K562 (cell line): Measurements from ENCODE around the gene NR1H3. TPM values are rescaled to one million over a fixed set of nuclear protein-coding genes. Genes with fewer than 3 reads are reported as not detected.
A peak's percentile ranks its signal among the peaks of the same experiment; 100 is the strongest.

Experiments
- CXXC5 ChIP-seq: fragments of 250-450 bp; sonication (Bioruptor Pico); IDR thresholded peaks from 2 replicates; pipeline ENCODE4 v1.8.0; 2022; ENCODE audit warnings: inconsistent platforms, mild to moderate bottlenecking, moderate library complexity
- ETS2 ChIP-seq: IDR thresholded peaks from 2 replicates; pipeline ENCODE4 v1.6.1; 2016; ENCODE audit warnings: borderline replicate concordance, missing genetic modification characterization, mild to moderate bottlenecking, moderate library complexity, missing compliant biosample characterization; ENCODE audit not compliant: poor library complexity, severe bottlenecking
- FOSL1 ChIP-seq: fragments of 200-800 bp; sonication (Bioruptor generic); conservative IDR thresholded peaks from 2 replicates; pipeline ENCODE4 v1.6.1; 2016; ENCODE audit warnings: missing genetic modification characterization, missing compliant biosample characterization
- LARP7 ChIP-seq: fragments of 450-650 bp; IDR thresholded peaks from 2 replicates; pipeline ENCODE4 v1.6.1; 2016
- MBD2 ChIP-seq: sonication (generic); IDR thresholded peaks from 2 replicates; pipeline ENCODE4 v1.6.1; 2016; ENCODE audit warnings: low read depth, borderline replicate concordance
- MXD1 ChIP-seq: fragments of 250-450 bp; sonication (Bioruptor Pico); IDR thresholded peaks from 2 replicates; pipeline ENCODE4 v1.8.0; 2021; ENCODE audit warnings: borderline replicate concordance, mild to moderate bottlenecking, moderate library complexity; ENCODE audit not compliant: poor library complexity, severe bottlenecking
- RBFOX2 ChIP-seq: fragments of 200-400 bp; formaldehyde crosslinking; IDR thresholded peaks from 2 replicates; pipeline ENCODE4 v1.6.1; 2017; ENCODE audit warnings: low read depth, mild to moderate bottlenecking, low read length, moderate library complexity
- RFX1 ChIP-seq: fragments of 450-650 bp; IDR thresholded peaks from 2 replicates; pipeline ENCODE4 v1.6.1; 2016; ENCODE audit warnings: mild to moderate bottlenecking, moderate library complexity
- SMAD3 ChIP-seq: fragments of 450-650 bp; formaldehyde crosslinking; conservative IDR thresholded peaks from 2 replicates; pipeline ENCODE4 v1.4.0; 2020; ENCODE audit warnings: mild to moderate bottlenecking
- TAL1 ChIP-seq: fragments of 450-650 bp; IDR thresholded peaks from 2 replicates; pipeline ENCODE4 v1.6.1; 2016; ENCODE audit warnings: mild to moderate bottlenecking
- TBL1XR1 ChIP-seq, 2 experiments: IDR thresholded peaks; 2 replicates each; pipeline ENCODE4 v1.6.1; 2012; ENCODE audit warnings: improper control_type of control experiment in 2 of 2, low read length in 2 of 2, mild to moderate bottlenecking in 1 of 2
- TOE1 ChIP-seq, 2 experiments: fragments of 450-650 bp in 1 of 2; sonication (generic) in 1 of 2; formaldehyde crosslinking in 1 of 2; IDR thresholded peaks; 2 replicates each; pipeline versions ENCODE4 v1.7.1 to v1.8.0; 2016 to 2022; ENCODE audit warnings: borderline replicate concordance in 2 of 2, mild to moderate bottlenecking in 2 of 2, antibody characterized with exemption in 1 of 2, inconsistent platforms in 1 of 2, low read depth in 1 of 2, missing genetic modification reagents in 1 of 2, moderate library complexity in 1 of 2
- ZKSCAN1 ChIP-seq: fragments of 150-350 bp; IDR thresholded peaks from 2 replicates; pipeline ENCODE4 v1.6.1; 2016; ENCODE audit warnings: low read depth, low read length
- ZNF717 ChIP-seq: fragments of 250-450 bp; sonication (Bioruptor Pico); IDR thresholded peaks from 2 replicates; pipeline ENCODE4 v1.5.0; 2021
- ZNF778 ChIP-seq: fragments of 450-650 bp; formaldehyde crosslinking; IDR thresholded peaks from 2 replicates; pipeline ENCODE4 v1.4.0; 2020; ENCODE audit warnings: mild to moderate bottlenecking, moderate library complexity
- polyA plus RNA-seq, 8 experiments: library from polyadenylated mRNA; depleted of rRNA in 4 of 8; stranded (reverse) in 5 of 8; unstranded in 3 of 8; fragments of >200 nt; fragmentation: Nextera tagmentation in 2 of 8; fragmentation: Illumina TruSeq in 1 of 8; extraction: Ambion mirVana in 2 of 8; extraction: Trizol in 1 of 8; gene quantifications; 2 replicates each; pipeline versions ENCODE4 v1.2.1 to v1.2.3, GENCODE V29; 2011 to 2014; ENCODE audit warnings: inconsistent platforms in 1 of 8, missing spikeins in 1 of 8
- total RNA-seq, 7 experiments: library from RNA; depleted of rRNA in 6 of 7; stranded (reverse); fragments of >200 nt in 6 of 7; fragmentation: Illumina TruSeq in 2 of 7; extraction: Trizol in 2 of 7; gene quantifications; 2 replicates each; pipeline versions ENCODE4 v1.2.1 to v1.2.3, GENCODE V29; 2011 to 2021; ENCODE audit warnings: low replicate concordance in 1 of 7
- TF ChIP-seq, protein P1 (sequence below): IDR thresholded peaks from 2 replicates; pipeline ENCODE4 v1.6.1; 2016; ENCODE audit warnings: missing genetic modification characterization, missing compliant biosample characterization

The NR1H3 gene
- total and polyA plus RNA-seq, 9 of the 15 experiments (the other 6 are each of a cell fraction or from before 2014, with no cell fraction given) = 8.2 to 26.0 (median 11.9) TPM

GRCh38 chr11:47278058-47278457 is 20.3 kb downstream of the NR1H3 start (continued):
- no peak for TF ChIP-seq MXD1 (CRISPR knock-in tag)
- TF ChIP-seq, protein P1, sequence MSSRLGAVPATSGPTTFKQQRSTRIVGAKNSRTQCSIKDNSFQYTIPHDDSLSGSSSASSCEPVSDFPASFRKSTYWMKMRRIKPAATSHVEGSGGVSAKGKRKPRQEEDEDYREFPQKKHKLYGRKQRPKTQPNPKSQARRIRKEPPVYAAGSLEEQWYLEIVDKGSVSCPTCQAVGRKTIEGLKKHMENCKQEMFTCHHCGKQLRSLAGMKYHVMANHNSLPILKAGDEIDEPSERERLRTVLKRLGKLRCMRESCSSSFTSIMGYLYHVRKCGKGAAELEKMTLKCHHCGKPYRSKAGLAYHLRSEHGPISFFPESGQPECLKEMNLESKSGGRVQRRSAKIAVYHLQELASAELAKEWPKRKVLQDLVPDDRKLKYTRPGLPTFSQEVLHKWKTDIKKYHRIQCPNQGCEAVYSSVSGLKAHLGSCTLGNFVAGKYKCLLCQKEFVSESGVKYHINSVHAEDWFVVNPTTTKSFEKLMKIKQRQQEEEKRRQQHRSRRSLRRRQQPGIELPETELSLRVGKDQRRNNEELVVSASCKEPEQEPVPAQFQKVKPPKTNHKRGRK = no peak
- TF ChIP-seq ZKSCAN1 = no peak
- TF ChIP-seq ZNF717 (CRISPR knock-in tag) = no peak
- no peak for TF ChIP-seq RFX1
- no peak for TF ChIP-seq ZNF778 (CRISPR knock-in tag)
- 0 out of 2 replicates have a peak, but pooled peaks have one; percentile 13 for TF ChIP-seq RBFOX2
- TF ChIP-seq SMAD3 (CRISPR knock-in tag) = no peak
- no peak for TF ChIP-seq TBL1XR1 (IDR thresholded peaks at IDR 0.05; ENCODE audit: low read length in 2 of 2)
- TF ChIP-seq TOE1 (IDR thresholded peaks at IDR 0.05; ENCODE audit: borderline replicate concordance) = no peak
- TF ChIP-seq TOE1 (CRISPR knock-in tag; IDR thresholded peaks at IDR 0.05; ENCODE audit: borderline replicate concordance, low read depth) = no peak
- no peak for TF ChIP-seq FOSL1 (tag)
- TF ChIP-seq TAL1 = peak; percentile 64
- no peak for TF ChIP-seq ETS2 (tag)
- TF ChIP-seq MBD2 = no peak
- no peak for TF ChIP-seq LARP7
- 0 out of 2 replicates have a peak, but pooled peaks have one; percentile 34 for TF ChIP-seq CXXC5
